Non-pigmented ciliary epithelial cell (primary cell): Measurements from ENCODE around the gene TINCR.
"Not testable (repeated sequence)": the region's sequence is repeated elsewhere in the genome, so short reads cannot be mapped to it uniquely, and the experiment has no call there.

Experiments used
- DNase-seq: peaks from one replicate; pipeline ENCODE4 v3.0.0-alpha.2; 2010; ENCODE audit warnings: low read depth

The TINCR gene

DNA sequence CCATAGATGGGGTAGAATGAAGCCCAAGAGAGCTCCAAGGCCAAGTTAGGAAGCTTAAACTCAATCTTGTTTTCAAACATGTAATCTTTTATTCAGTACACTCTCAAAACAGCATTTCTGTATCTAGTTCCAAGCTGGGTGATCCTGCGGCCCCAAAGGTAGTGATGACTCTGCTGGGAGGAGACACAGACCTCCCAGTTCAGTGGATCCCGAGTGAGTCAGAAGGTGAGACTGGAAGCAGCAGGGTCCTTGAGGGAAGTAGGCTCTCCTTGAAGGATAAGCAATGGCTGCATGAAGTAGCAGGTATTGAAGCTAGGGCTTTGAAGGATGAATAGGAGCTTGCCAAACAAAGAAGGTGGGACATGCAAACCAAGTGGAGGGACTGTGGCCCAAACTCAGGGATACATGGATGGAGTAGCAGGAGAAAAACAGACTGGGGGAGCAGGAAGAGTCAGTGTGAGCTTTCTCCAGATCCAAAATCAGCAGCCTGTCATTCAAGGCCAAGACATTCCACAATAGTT, 9.6 kb downstream of the TINCR start:
- DNase-seq = no peak

DNA sequence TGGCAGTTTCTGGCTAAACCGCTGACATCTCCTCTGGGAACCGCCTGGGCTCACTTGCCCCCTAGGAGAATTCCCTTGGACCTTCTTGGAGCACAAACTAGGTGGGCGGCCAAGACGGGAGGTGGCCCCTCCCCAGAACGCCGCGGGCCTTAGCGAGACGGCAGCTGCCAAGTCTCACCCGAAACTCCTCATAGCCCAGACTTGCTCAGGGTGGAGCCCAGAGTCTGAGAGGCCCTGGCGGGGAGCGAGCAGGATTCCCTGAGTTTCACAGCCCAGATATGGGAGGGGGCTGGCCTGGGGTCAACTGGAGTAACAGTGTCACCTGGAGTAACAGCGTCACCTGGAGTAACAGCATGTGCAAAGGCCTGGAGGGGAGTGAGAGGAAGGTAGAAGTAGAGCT, 10.1 kb downstream of the TINCR start:
- no peak for DNase-seq

DNA sequence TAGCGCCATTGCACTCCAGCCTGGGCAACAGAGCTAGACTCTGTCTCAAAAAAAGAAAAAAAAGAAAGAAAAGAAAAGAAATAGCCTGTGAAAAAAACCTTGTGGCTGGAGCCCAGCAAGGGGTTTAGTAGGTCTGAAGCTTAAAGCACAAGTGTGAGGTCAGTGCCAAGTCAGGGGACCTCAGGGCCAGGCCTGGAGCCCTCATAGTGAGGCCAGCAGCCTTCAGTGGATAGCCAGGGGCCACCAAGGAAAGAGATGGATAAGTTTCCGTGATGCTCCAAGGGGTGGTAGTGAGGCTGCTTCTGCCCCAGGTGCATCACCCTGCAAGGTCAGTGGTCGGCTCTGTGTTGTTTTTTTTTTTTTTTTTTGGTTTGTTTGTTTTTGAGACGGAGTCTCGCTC, 12.9 kb downstream of the TINCR start:
- no peak for DNase-seq

DNA sequence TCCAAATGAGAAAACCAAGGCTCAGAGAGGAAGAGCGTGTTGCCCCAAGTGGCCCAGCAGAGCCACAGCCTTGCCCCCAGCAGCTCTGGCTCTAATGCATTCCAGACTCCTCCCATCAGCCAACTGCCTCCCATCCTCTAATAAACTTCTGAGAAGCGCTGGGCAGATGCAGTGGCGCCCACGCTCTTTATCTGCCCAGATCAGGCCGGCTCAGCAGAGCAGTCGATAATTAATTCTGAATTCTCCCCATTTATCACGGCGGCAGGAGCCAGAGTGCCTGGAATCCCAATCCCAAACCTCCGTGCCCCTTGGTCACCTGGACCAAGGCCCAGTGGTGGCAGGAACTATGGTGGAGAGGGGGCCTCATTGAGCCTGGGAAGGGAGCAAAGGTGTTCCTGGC, 13.9 kb downstream of the TINCR start:
- DNase-seq = no peak

DNA sequence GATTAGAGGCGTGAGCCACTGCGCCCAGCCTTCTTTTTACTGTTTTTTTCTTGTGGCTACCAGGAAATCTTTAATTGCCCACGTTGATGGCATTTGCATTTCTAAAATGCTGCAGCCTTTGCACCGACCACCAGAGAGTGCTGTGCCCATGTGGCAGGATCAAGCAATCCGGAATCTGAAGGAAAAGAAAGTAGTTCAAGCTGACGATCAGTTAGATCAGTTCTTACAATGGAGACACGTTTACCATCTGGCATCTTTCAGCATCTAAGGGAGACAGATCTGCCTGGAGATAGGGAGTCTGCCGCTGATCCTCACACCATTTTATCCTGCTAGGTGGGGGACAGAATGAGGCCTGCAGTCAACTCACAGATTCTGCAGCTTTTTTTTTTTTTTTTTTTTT, 19.9 kb downstream of the TINCR start:
- no peak for DNase-seq

DNA sequence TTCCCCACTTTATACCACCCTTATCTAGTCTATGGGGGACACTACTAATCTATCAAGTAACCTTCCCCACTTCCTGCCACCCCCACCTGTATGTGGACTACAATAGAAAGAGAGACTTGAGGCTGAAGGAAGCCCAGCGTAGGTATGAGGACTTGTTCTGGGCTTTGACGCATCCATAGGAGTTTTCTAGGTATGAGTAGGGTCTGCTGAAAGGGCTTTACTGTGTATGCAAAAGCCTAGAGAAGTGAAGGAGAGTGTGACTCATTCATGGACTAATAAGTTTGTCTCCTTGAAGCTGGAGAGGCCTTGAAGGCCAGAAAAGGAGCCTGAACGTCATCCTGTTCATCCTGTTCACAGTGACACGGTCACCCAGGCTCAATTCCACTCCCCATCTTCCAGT, 21.8 kb downstream of the TINCR start:
- no peak for DNase-seq

DNA sequence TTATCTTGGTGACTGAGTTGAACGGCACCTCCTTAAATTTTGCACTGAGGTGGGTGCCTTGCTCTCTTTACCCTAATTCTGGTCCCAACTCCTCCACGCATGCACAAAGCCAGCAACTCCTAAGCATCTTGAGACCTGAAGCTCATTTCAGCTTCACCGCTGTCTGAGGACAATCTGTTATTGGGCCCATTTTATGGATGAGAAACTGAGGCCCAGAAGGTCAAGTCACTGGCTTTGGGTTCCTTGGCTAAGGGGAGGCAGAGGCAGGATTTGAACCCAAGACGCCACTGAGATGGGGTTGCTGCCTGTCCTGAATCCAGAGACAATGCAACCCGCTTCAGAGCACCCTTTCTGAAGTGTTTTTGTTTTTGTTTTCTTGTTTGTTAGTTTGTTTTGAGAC, 22.7 kb downstream of the TINCR start:
- DNase-seq = no peak

DNA sequence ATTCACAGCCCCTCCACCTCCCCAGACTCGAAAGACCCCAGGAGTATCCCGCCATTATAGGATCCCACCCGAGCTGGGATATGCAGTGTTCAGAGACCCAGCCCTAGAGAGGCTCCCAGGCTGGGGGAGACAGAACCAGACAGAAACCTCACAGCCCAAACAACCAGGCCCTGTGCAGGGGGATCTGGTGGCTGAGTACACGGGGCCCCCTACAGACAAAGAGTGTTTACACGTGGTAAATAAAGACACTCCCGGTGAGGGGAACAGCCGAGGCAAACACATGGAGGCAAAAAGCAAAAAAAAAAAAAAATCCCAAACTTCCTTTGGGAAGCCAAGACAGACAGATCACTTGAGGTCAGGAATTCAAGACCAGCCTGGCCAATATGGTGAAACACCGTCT, 25.1 kb downstream of the TINCR start:
- no peak for DNase-seq

DNA sequence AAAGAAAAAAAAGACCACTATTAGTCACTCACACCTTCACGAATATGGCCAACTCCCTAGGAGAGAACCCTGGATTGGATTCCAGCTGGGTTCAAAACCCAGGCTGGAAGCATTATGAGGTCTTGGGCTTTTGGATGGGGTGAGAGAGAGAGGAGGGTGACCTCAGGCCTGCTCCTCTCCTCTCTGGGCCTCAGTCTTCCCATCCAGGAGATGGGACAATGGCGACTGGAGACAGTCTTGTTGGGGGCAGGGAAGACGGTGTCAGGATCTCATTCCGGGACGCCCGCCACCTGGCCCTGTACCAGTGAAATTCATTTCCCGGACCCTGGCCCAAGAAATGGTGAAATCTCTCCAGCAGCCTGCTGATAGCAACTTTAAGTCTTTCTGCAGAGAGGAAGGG, 26.3 kb downstream of the TINCR start:
- no peak for DNase-seq

DNA sequence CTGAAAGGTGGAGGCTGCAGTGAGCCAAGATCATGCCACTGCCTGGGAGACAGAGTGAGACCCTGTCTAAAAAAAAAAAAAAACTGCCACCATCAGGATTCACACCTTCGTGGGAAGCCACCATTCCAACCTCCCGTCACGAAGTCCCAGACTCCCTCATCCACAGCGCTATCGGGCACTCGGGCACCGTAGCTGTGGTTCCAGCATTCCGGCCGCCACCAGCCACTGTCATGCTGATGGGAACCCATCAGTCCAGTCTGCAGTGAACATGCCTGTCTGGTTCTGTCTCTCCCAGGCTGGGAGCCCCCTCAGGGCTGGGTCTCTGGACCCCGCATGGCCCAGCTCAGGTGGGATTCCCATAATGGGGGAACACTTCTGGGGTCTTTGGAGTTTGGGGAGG, 27.5 kb downstream of the TINCR start:
- no peak for DNase-seq

DNA sequence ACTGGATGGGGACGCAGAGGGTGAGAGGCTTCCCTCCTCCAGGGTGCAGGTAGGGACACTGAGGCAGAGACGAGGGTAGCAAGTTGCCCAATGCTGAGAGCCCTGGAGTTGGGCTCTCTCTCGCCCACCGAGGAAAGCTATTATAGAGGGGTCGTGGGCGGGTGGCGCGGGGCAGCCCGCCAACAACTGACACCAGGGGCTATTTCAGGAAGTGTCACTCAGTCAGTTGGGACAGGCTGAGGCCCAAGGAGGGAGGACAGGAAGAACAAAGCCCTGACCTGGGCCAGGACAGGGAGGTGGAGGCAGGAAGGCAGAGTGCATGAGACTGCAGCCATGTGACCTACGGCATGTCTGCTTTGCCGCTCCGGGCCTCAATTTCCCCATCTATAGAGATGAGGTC, 29.9 kb downstream of the TINCR start:
- DNase-seq = no peak

DNA sequence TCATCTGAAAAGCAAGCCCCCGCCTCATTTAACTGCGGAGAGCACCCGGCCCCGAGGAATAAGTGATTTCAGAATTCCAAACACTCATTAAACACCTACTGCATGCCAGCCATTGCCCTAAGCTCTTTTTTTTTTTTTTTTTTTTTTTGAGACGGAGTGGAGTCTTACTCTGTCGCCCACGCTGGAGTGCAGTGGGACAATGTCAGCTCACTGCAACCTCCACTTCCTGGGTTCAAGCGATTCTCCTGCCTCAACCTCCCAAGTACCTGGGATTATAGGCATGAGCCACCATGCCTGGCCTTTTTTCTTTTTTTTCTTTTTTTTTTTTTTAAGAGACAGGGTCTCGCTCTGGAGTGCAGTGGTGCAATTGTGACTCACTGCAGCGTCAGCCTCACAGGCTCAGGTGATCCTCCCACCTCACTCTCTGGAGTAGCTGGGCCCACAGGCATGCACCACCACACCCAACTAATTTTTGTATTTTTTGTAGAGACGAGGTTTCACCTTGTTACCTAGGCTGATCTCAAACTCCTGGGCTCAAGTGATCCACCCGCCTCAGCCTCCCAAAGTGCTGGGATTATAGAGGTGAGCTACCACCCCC, 30.7 kb downstream of the TINCR start:
- not testable (repeated sequence) for DNase-seq

DNA sequence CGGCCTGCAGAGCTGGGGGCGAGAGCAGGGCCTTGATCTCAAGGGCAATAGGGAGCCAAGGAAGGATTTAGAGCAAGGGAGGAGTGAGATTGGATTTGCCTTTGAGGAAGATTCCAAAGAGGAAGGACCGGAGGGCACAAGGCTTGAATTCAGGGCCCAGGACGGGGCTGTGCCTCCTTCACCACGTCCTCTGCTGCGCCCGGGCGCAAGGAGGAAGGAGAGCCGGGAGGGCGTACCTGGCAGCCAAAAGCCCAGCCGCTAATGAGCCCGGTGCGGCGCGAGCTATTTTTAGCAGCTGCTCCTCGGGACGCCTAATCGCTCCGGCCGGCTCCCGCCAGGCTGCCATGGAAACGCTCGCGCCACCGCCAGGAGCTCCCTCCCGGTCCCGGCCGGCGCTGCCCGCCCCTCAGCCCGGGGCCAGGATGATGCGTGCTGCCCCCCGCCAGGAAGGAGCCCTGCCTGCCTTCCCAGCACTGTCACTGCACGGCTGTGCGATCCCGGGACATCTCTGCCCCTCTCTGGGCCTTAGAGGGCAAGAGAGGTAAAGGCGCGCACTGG, 31.3 kb downstream of the TINCR start:
- no peak for DNase-seq

DNA sequence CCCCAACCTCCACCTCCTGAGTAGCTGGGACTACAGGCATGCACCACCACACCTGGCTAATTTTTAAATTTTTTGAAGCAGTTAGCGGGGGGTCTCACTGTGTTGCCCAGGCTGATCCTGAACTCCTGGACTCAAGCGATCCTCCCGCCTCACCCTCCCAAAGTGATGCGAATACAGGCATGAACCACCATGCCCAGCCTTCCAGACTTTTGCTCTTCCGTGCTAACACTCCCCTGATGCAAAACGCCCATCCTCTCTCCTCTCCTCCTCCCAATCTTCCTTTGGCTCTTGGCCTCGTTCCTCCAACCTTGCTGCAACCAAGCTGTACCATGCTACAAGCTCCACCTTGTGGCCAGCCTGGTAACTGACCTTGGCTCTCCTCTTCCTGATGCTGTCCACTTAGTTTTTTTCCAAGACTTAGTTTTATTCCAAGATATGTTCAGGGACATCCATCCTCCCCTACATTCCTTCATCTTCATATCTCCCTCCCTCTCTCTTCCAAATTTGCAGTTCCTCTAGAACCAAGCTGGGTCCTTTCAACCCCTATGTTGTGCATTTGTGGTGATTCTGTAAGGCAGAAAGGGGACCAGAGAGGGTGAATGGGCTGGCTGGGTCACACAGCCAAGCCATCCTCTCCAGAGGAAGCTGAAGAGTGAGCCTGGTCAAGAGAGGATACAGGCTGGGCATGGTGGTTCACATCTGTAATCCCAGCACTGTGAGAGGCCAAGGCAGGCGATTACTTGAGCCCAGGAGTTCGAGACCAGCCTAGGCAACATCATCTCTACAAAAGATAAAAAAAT, 32.8 kb downstream of the TINCR start:
- DNase-seq = no peak

DNA sequence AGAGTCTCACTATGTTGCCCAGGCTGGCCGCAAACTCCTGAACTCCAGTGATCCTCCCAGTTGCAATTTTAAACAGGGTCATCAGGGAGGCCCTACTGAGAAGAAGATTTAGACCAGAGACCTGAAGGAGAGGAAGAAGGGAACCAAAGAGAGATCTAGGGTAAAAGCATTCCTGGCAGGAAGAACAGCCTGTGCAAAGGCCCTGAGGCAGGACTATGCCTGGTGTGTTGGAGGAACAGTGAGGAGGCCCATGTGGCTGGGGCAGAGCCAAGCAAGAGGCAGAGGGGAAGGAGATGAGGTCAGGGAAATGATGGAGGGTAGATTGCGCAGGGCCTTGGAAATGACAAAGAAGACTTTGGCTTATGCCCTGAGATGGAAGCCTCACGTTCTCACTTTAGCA, 34.5 kb downstream of the TINCR start:
- DNase-seq = no peak

DNA sequence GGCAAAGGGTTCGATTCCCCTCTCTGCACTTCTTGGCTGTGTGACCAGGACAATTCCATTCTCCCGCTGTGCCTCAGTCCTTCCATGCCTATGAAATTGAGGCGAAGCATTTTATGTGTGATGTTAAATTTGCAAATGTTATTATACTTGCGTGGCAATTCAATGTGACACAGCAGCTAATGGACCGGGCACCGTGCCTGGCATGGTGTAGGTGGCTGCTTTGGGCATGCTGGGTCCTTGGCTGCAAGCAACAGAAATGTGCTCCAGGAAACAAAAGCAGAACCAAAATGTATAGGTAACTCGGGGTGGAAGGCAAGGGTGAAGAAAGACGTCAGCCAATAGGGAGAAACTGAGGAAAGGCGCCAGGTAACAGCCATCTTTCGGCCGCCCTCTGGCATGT, 37.1 kb downstream of the TINCR start:
- no peak for DNase-seq

DNA sequence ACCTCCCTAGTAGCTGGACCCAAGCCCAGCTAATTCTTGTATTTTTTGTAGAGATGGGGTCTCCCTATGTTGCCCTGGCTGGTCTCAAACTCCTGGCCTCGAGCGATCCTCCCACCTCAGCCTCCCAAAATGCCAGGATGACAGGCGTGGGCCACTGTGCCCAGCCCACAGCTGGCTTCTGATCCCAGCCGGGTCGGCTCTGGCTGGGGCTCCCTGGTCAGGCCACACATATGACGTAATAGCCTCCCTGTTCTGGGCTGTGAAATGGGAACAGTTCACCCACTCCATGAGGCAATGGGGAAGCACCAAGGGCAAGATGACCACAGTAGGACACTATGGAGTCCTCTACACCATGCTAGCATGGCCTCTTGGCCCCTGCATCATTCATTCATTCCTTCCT, 41.1 kb downstream of the TINCR start:
- no peak for DNase-seq

DNA sequence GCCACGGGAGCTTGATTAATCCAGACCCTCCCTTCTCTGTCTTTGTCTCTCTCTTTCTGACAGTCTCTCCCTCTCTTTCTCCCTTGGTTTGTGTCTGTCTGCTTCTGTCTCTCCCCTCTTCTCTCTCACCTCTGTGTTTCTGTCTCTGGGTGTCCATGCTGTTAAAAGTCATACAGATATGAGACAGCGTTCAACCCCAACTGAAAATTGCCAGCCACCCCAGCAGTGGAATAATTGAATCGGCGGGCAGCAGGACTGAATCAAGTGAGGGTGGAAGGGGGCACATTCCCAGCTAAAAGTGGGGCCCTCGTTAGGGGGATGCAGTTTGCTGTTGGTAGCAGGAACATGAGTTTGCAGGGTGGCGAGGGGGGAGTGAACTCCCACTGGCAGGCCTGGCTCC, 43.7 kb downstream of the TINCR start:
- DNase-seq = no peak

DNA sequence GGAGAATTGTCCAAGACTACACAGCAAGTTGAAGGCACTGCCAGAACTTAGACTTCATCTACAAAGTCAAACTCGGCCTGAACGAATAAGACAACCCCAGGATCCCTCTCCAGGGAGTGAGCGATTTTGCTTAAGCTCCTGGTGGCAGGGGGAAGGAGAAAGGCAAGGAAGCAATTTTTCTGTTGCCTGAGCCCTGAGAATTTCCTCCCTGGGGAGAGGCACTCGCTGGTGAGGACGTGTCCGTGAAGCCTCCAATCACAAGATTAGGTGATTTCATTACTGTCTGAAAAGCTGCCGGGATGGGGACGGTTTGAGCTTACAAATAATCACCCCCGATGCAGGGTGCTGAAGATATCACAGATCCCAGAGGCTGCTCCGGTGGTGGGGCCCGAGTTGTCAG, 45.6 kb downstream of the TINCR start:
- DNase-seq = no peak

DNA sequence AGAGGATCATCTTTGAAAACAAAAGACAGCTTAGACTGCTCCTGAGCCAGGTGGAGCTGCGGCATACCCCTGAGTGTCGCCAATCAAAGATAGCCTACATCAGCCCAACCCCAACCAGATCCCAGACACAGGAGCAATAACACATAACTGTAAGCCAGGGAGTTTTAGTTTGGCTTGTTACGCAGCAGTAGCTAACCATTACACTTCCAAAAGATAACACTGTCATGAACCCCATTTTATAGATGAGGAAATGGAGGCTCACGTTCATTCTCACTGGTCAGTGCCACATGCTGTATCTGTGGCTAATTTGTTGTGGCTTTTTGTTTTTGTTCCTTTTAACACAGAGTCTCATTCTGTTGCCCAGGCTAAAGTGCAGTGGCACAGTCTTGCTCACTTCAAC, 47.3 kb downstream of the TINCR start:
- DNase-seq = no peak

DNA sequence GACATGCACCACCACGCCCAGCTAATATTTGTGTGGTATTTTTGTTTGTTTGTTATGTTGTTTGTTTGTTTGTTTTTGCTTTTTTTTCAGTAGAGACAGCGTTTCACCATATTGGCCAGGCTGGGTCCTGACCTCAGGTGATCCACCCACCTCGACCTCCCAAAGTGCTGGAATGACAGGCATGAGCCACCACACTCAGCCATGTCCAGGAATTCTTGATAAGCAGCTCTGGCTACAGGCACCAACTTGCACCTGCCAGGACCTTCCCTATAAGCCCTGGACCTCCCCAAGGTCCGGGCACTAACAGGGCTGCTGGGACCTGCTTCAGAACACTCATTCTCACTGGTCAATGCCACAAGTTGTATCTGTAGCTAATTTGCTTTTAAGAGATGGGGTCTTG, 48.7 kb downstream of the TINCR start:
- no peak for DNase-seq

DNA sequence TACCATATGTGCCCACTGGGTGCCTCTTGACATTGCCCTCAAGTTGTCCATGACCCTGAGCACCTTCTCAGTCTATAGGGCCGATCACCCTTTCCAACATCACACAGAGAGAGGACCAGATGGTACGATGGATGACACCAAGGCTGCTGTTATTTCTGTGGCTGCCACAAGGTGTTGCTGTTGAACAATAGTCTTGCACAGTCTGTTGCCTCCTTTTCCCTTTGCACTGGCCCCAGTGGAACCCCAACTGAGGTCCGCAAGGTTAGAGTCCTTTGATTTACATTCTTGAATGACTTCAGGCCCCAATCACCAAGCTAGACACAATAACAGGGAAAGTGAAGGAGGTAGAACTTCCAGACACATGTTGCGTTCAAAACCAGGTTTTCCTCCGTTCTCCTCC, 52.0 kb downstream of the TINCR start:
- no peak for DNase-seq

DNA sequence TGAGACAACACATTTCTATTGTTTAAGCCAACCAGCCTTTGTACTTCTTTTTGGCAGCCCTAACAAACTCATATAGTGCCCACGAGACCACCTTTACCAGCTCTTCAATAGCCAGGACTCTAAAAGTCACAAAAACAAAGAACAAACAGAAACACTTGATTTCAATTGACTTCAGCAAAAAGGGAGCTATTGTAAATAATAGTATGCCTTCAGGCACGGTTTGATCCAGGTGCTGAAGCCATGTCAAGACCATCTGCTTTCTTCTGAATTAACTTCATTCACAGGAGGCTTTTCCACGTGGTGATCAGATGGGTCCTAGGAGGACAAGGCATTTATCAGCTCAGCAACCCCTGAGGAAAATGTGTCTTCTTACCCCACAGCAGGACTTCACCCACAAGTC, 53.8 kb downstream of the TINCR start:
- no peak for DNase-seq

DNA sequence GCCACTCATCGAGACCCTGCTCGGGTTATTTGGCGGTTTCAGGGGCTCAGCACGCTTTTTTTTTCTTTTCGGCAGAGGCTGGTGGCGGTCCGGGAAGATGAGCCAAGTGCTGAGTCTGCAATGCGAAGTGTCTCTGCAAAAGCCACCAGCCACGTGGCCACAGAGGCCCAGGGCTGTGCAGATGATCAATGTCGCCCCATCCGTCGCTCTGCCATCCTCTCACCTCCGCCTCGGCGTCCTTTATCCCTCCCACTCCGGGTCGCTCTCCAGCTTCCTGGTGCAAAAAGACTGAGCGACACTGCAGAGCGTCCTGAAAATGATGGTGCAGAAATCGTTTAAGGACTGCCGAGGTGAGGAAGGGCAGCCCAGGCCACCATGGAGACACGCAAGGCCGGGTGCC, 55.0 kb downstream of the TINCR start:
- no peak for DNase-seq
